ENCODE data around the gene RHBDF1. TPM values are rescaled to one million over a fixed set of nuclear protein-coding genes. Genes with fewer than 3 reads are reported as not detected.

RHBDF1 gene
- total and polyA plus RNA-seq, 2 of the 13 experiments (the other 11 are each of a cell fraction or from before 2014, with no cell fraction given), result 5.4 to 26.9 TPM

GRCh38 chr16:75580-76501 is 3.4 kb upstream of the RHBDF1 start (continued):
- TF ChIP-seq ZNF362 (CRISPR knock-in tag; IDR thresholded peaks at IDR 0.05; ENCODE audit: borderline replicate concordance) (no peak), CENPX (CRISPR knock-in tag; IDR thresholded peaks at IDR 0.05) (no peak), SMARCE1 (IDR thresholded peaks at IDR 0.05; ENCODE audit: borderline replicate concordance) (no peak), POLR2AphosphoS5 (IDR thresholded peaks at IDR 0.05; ENCODE audit: low read depth, low read length) (no peak), ELF4 (CRISPR knock-in tag; IDR thresholded peaks at IDR 0.05; ENCODE audit: borderline replicate concordance) (no peak; the same call in 1 of the 2 replicates), SIX4 (CRISPR knock-in tag; IDR thresholded peaks at IDR 0.05) (no peak), ZBTB40 (IDR thresholded peaks at IDR 0.05) (no peak), ZBTB40 (CRISPR knock-in tag; IDR thresholded peaks at IDR 0.05) (no peak), FOXP4 (CRISPR knock-in tag; IDR thresholded peaks at IDR 0.05) (no peak), TOPORS (CRISPR knock-in tag; IDR thresholded peaks at IDR 0.05) (no peak), PCBP1 (IDR thresholded peaks at IDR 0.05; ENCODE audit: borderline replicate concordance, low read depth, low read length) (0 out of 2 replicates have a peak, but pooled peaks have one; percentile 29), ZNF577 (CRISPR knock-in tag; IDR thresholded peaks at IDR 0.05; ENCODE audit: borderline replicate concordance, low read depth) (no peak), RBM39 (IDR thresholded peaks at IDR 0.05; ENCODE audit: low read depth, low read length, poor library complexity, severe bottlenecking) (peak; percentile 54), ARNT (IDR thresholded peaks at IDR 0.05) (no peak), TAF1 (CRISPR knock-in tag; IDR thresholded peaks at IDR 0.05) (no peak), KAT7 (CRISPR knock-in tag; IDR thresholded peaks at IDR 0.05; ENCODE audit: borderline replicate concordance) (no peak), ZNF446 (CRISPR knock-in tag; IDR thresholded peaks at IDR 0.05) (no peak)

All from HepG2 (cell line).